ENCODE data around the gene CFAP141. TPM values are rescaled to one million over a fixed set of nuclear protein-coding genes. Genes with fewer than 3 reads are reported as not detected.

Gene CFAP141
- total and polyA plus RNA-seq, 2 of the 13 experiments (the other 11 are each of a cell fraction or from before 2014, with no cell fraction given) = not detected

GRCh38 chr1:154183046-154183915 lies 22.9 kb downstream of the CFAP141 start (continued):
- TF ChIP-seq, protein P1, sequence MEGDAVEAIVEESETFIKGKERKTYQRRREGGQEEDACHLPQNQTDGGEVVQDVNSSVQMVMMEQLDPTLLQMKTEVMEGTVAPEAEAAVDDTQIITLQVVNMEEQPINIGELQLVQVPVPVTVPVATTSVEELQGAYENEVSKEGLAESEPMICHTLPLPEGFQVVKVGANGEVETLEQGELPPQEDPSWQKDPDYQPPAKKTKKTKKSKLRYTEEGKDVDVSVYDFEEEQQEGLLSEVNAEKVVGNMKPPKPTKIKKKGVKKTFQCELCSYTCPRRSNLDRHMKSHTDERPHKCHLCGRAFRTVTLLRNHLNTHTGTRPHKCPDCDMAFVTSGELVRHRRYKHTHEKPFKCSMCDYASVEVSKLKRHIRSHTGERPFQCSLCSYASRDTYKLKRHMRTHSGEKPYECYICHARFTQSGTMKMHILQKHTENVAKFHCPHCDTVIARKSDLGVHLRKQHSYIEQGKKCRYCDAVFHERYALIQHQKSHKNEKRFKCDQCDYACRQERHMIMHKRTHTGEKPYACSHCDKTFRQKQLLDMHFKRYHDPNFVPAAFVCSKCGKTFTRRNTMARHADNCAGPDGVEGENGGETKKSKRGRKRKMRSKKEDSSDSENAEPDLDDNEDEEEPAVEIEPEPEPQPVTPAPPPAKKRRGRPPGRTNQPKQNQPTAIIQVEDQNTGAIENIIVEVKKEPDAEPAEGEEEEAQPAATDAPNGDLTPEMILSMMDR (CRISPR knock-in tag; IDR thresholded peaks at IDR 0.05) = peak; percentile 36

- H3K27ac ChIP-seq (ENCODE audit: extremely low read length, insufficient read depth, low read length) = peak overlapping the region; percentile 69
- H3K4me3 ChIP-seq (replicated peaks in 1 of 3; ENCODE audit: insufficient read depth in 1 of 3, low read depth in 2 of 3, low read length in 3 of 3) = peak overlapping the region; percentile 88 to 98 (median 90)
- H3K4me2 ChIP-seq (ENCODE audit: low read depth, low read length) = peak overlapping the region; percentile 91
- H3K27me3 ChIP-seq (ENCODE audit: control insufficient read depth in 1 of 2, insufficient read depth in 2 of 2, low read length in 2 of 2) = no peaks in the 10 kb centered on the region; a peak in 1 of 5 replicates
- no peak overlapping the region for H2AFZ ChIP-seq (ENCODE audit: low read length)
- no TSS peak for BruUV-seq (replicated peaks)
- 2% methylated on average over 25 of the region's 35 CpGs for WGBS (ENCODE audit: low lambda C conversion rate)
- peaks cover 0 to 3% of the 10 kb centered on the region in 2 experiments; a peak in 2 of 5 replicates for H3K36me3 ChIP-seq (replicated peaks in 1 of 2; ENCODE audit: control insufficient read depth in 1 of 2, insufficient read depth in 2 of 2, low read length in 2 of 2)
- no peaks in the 10 kb centered on the region for H3K9me3 ChIP-seq (ENCODE audit: low read length)
- DNase-seq (ENCODE audit: low spot score) = peak; percentile 39
- H3K9ac ChIP-seq (ENCODE audit: insufficient read depth, low read depth, low read length) = peak overlapping the region; percentile 81
- peaks cover 47% of the 10 kb centered on the region for H4K20me1 ChIP-seq (ENCODE audit: insufficient read depth, low read length)
- in situ Hi-C loops (cut with HindIII; ENCODE audit: extremely low pct_ligation_motif_present, low pct_unique_long_range_greater_than_20kb) (loop anchor here (5.0 kb wide), 2 partner anchors 90 to 155 kb away; partner anchors contain the start of gene HAX1), intact Hi-C loops (cut with micrococcal nuclease; ENCODE audit: unreplicated experiment) (no loop called here)
- peaks cover 53% of the 10 kb centered on the region for H3K79me2 ChIP-seq (ENCODE audit: insufficient read depth, low read length)
- ATAC-seq = peak; percentile 59
- ChIA-PET CTCF (ENCODE audit: low intra/inter-chr PET ratio, low total read pairs) (interaction anchor here (1.3 kb wide), 1 partner anchor 90 kb away, joined by 3 read pairs; the partner anchor contains the start of gene HAX1), POLR2A (interaction anchor here (0.7 to 1.7 kb wide), 4 partner anchors 12 to 152 kb away, joined by 3 to 6 read pairs (median 4); no protein-coding TSS in a partner anchor)
- no peak for FAIRE-seq
- peaks cover 62% of the 10 kb centered on the region for H3K4me1 ChIP-seq (ENCODE audit: insufficient read depth, low read length)
- TF ChIP-seq SMAD1 (CRISPR knock-in tag; IDR thresholded peaks at IDR 0.05; ENCODE audit: borderline replicate concordance, low read depth) (no peak), MAFG (CRISPR knock-in tag; IDR thresholded peaks at IDR 0.05) (no peak), BCL3 (CRISPR knock-in tag; IDR thresholded peaks at IDR 0.05) (0 out of 2 replicates have a peak, but pooled peaks have one; percentile 56), ZNF678 (CRISPR knock-in tag; IDR thresholded peaks at IDR 0.05) (no peak), ZNF788 (CRISPR knock-in tag; IDR thresholded peaks at IDR 0.05; ENCODE audit: borderline replicate concordance) (peak; percentile 10; the same call in 1 of the 2 replicates), ZNF18 (CRISPR knock-in tag; IDR thresholded peaks at IDR 0.05; ENCODE audit: insufficient replicate concordance) (no peak), ASH2L (IDR thresholded peaks at IDR 0.05; ENCODE audit: insufficient read length, low read depth, low read length) (peak; percentile 72), ZNF691 (CRISPR knock-in tag; IDR thresholded peaks at IDR 0.05; ENCODE audit: borderline replicate concordance, low read depth) (0 out of 2 replicates have a peak, but pooled peaks have one; percentile 28)
These were observed 23.6 kb downstream of the CFAP141 start for GRCh38 chr1:154182344-154183045.

All from HepG2 (cell line).